COLO829 (cell line): ENCODE data around the gene ABCB8.
A peak's percentile ranks its signal among the peaks of the same experiment; 100 is the strongest.
"Not testable (repeated sequence)": the region's sequence is repeated elsewhere in the genome, so short reads cannot be mapped to it uniquely, and the experiment has no call there.

ENCODE experiments used
- DNase-seq: peaks from one replicate; pipeline ENCODE4 v3.0.0; 2012; ENCODE audit warnings: low spot score

ABCB8 gene

DNA sequence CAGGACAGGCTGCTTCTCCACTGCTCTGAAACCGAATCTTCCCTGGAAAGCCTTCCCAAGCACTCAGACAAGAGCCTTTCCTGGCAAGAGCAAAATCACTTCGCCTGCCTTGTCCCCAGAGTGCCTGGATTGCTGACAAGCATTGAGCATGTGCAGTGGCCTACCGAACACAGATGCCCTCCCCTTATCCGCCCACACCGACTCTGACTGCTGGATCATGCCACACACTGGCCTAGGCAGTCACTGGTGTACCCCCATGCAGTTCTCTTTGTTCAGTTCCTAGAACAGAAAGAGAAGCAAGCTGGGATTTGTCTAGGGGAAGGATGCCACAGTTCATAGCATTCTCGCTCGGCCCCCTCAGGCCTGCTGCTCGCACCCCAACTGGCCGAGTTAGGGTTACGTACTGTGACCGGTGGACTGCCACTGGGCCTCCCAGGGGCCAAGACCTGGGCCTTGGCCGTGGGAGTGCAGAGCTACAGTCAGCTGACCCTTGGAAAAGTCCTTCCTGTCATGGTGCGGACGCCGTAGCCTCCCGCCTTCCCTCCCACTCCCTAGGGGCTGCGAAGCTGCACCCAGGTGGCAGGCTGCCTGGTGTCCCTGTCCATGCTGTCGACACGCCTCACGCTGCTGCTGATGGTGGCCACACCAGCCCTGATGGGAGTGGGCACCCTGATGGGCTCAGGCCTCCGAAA lies 6.9 kb downstream of the ABCB8 start:
- no peak for DNase-seq

- DNase-seq, result no peak
These were observed 7.7 kb downstream of the ABCB8 start for GRCh38 chr7:151035902-151036301.

DNA sequence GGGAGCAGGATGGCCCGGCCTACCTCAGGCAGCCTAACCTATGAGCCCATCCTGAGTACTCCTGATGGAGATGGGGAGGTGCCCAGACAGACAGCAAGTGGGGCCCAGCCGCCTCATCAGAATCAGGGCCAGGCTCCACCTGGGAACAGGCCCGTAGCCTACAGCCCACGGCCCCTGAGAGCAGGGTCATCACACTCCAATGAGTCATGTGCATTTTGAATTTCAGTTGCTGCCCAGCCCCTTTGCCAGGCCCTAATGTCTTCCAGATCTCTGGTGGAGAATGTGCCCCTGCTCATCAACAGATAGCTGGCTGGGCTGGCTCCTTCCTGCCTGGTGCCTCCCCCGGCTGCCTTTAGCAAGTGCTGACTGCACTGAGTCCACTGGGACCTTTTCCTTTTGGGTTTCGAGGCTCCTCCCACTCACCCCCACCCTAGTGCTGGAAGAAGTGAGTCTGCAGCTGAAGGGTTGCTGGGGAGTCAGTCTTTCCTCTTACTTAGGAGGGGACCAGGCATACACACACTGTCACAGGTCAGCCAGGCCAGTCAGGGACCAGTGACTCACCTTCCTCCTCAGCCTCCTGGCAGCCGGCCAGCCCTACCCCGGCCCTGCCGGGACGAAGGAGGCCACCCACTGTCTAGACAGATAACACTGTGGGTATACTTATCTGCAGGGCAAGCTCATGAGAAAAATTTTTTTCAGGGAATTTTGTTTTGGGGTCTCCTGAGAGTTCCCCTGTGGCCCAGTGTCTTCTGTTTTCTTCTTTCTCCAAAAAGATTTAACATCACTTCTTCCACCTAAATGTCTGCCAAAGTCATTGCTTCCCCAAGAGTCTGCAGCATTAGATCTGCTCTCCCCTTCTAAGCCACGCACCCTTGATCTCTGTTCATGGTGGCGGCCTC lies 10.9 kb downstream of the ABCB8 start:
- DNase-seq, result peak; percentile 84

- no peak for DNase-seq
These were observed 11.7 kb downstream of the ABCB8 start for GRCh38 chr7:151039850-151040548.

- DNase-seq, result no peak
These were observed 12.5 kb downstream of the ABCB8 start for GRCh38 chr7:151040616-151041375.

DNA sequence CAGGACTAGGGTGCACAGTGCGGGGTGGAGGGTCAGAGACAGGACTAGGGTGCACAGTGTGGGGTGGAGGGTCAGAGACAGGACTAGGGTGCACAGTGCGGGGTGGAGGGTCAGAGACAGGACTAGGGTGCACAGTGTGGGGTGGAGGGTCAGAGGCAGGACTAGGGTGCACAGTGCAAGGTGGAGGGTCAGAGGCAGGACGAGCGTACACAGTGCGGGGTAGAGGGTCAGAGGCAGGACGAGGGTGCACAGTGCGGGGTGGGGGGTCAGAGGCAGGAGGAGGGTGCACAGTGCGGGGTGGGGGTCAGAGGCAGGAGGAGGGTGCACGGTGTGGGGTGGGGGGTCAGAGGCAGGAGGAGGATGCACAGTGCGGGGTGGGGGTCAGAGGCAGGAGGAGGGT lies 15.2 kb downstream of the ABCB8 start:
- not testable (repeated sequence) for DNase-seq

- no peak for DNase-seq
These were observed 15.7 kb downstream of the ABCB8 start for GRCh38 chr7:151043959-151044358.

GRCh38 chr7:151045262-151045661 lies 17.0 kb downstream of the ABCB8 start:
- no peak for DNase-seq

DNA sequence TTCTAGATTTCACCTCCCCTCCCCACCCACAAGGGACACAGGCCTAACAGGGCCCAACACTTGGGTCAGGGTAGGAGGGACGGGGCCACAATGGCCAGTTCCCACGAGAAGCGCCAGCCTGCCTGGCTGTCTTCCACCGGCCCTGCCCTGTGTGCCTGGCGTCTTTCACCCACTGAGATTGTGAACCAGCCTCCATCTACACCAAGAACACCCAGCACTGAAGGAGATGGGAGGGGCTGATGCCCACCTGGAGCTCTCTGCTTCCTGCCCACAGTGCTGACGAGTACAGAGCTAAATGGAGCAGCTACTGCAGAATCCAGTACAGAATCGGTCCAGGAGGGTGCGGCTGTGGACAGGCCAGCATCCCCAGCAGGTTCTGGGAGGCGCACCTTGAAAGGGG lies 17.7 kb downstream of the ABCB8 start:
- no peak for DNase-seq

DNA sequence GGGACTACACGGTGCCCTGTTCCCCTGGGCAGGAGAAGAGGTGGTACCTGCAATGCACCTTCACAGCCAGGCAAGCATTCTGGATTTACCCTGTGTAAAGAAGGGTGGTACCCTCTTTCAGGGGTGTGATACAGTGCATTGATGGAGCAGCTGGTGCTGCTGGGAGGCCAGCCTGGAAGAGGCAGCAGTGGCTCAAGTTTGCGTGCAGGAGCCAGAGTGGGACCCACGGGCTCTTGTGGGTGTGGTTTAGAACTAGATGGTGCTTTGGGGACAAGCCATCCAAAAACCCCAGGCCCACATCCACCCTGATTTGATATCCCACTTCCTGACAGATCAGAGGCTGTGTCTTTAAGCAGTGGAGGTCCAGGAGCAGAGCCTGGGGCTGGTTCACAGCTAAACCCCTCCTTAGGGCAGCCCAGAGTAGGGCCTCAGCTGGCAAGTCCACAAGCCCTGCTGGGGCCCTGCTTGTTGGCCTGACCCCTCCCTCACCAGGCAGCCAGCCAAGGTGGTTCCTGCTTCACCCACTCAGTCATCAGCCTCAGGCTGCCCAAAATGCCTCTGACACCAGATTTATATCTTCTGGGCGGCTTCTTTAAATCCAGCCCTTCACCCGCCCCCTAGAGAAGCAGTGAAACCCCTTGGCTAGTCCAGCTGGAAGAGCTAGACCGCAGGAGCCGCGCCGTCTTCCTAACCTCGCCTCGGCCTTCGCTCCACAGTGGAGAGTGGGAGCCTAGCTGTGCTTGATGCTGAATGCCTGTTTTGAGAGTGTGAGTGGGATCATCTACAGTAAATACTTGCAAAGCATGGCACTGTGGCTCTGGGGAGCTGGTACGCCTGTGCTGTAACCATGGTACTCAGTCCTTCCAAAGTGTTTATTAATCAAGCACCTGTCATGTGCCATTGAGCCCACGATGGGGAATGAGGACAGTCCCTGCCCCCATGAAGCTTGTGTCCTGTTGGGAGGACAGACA lies 18.6 kb downstream of the ABCB8 start:
- no peak for DNase-seq

DNA sequence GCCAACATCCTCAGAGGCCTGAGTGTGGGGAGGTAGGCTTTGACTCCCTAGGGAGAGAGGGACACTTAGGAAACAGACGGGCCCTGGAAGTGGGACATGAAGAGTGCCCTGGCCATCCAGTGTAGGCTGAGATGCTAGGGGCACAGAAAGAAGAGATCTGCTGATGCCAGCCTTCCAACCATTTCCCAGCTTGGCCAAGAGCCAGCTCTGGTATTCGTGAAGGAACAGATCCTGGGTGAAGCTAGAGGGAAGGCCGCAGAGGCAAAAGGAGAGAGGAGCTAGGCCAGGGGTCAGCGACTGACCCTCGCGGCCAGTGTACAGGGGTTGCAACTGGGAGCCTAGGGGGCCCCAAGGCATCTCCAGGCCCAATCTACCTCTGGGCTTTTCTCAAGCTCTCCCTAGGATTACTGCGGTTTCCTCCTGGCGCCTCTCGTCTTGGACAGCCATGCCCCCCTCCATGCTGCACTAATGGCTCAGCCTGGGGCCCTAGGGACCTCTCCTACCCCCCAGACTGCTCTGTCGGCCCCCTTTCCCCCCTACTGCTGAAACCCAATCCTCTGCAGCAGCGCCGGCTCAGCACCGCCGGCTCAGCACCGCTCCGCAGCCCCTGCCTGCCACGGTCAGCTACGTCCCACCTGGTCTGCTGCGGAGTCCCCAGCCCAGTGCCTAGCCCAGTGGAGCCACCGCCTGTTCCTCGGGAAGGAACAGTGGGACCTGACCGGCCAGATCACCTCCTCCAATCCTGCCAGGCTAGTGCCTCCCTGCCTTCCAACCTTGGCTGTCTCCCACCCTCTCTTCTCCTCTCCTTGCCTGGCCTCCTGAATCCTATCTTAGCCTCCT lies 19.9 kb downstream of the ABCB8 start, which contains the start of gene ASIC3:
Gene ASIC3, plus strand, starts transcription at position 556 of the 840 bp plus-strand sequence. CDS start 355 bp downstream, outside the sequence.
- DNase-seq, result no peak

- DNase-seq, result no peak
These were observed 20.7 kb downstream of the ABCB8 start for GRCh38 chr7:151048911-151049463.

- DNase-seq, result no peak
These were observed 22.9 kb downstream of the ABCB8 start for GRCh38 chr7:151051108-151051507.

DNA sequence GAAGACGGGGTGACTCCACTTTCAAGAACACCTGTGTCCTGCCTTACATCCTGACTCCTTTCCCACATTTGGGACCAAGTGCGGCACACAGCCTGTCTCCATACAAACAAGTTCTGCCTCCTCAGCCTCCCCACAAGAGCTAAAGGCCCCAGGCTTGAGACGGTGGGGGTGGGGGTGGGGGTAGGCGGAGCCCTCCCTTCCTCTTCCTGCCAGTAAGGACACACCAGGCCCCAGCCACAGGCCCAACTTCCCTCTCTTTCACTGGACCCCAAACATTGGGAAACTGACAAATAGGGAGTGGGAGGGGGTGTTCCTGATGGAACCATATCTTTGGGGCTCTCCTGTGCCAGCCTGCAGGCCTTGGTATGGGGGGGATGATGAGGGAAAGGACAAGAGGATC lies 24.8 kb downstream of the ABCB8 start:
- no peak for DNase-seq

GRCh38 chr7:151053751-151054150 lies 25.5 kb downstream of the ABCB8 start:
- no peak for DNase-seq

DNA sequence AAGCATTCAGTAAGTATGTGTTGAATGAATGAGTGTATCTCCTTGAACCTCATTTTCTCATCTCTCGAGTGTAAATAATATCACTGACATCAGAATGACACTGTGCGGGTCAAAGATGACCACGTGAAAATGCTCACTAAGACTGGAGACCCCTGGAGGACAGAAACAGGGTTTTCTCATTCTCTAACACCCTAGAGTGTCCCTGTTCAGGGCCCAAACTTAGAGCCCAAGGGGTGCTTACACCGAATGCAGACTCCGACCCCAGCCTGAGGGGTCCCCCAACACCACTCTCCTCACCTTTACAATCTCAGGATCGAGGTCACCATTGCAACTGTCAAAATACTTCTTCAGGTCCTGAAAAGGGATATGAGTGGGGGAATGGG lies 28.0 kb downstream of the ABCB8 start:
- no peak for DNase-seq

- DNase-seq, result no peak
These were observed 28.6 kb downstream of the ABCB8 start for GRCh38 chr7:151056666-151057505.

DNA sequence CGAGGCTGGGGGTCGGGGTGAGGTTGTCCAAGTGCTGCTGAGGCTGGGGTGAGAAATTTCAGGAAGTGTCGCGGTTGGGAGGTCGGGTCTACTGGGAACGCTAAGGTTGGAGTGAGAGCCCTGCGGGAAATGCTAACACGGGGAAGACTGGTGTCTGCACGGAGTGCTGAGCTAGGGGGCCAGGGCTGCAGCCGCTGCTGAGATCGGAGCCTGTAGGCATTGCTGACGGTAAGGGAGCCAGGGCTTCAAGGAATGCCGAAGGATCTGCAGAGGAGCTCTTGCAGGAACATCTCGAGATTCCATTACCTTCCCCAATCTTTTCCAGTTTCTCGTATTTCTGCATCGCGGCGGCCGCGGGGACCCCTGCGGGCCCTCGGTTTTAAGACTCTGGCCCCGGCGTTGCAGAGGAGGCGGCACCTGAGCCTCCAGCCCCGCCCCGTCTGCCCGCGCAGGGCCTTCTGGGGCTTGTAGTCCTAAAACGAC lies 29.3 kb downstream of the ABCB8 start, which contains the start of gene CDK5:
Gene CDK5, minus strand, starts transcription at position 392 of the 483 bp plus-strand sequence. Its CDS starts 49 bp downstream, at position 343.
- DNase-seq, result no peak
